ENCODE results near the gene NAAA.
"Not testable (repeated sequence)": the region's sequence is repeated elsewhere in the genome, so short reads cannot be mapped to it uniquely, and the experiment has no call there.

The NAAA gene
- total RNA-seq = 36.5 to 79.6 (median 44.4) reads per million in 3 experiments

GRCh38 chr4:75940692-75941253, at the start of gene NAAA:
Gene NAAA (minus strand): TSS chr4:75941013. CDS start chr4:75940949, 64 bp downstream.
- peak; percentile 68 for DNase-seq

GRCh38 chr4:75989846-75990528, 49.2 kb upstream of the NAAA start:
- peak; percentile 4 for DNase-seq

- no peak for DNase-seq
Observed at GRCh38 chr4:75985116-75985515, 44.3 kb upstream of the NAAA start.

GRCh38 chr4:75980576-75980975, 39.8 kb upstream of the NAAA start:
- DNase-seq = no peak

- no peak for DNase-seq
Observed at GRCh38 chr4:75976177-75976576, 35.4 kb upstream of the NAAA start.

GRCh38 chr4:75973766-75974165, 33.0 kb upstream of the NAAA start:
- no peak for DNase-seq

- no peak for DNase-seq
Observed at GRCh38 chr4:75968084-75968483, 27.3 kb upstream of the NAAA start.

- no peak for DNase-seq
Observed at GRCh38 chr4:75963558-75963957, 22.7 kb upstream of the NAAA start.

- DNase-seq = not testable (repeated sequence)
Observed at GRCh38 chr4:75962072-75962471, 21.3 kb upstream of the NAAA start.

GRCh38 chr4:75958546-75958945, 17.7 kb upstream of the NAAA start:
- DNase-seq = not testable (repeated sequence)

- not testable (repeated sequence) for DNase-seq
Observed at GRCh38 chr4:75954811-75955210, 14.0 kb upstream of the NAAA start.

- DNase-seq = no peak
Observed at GRCh38 chr4:75953509-75953908, 12.7 kb upstream of the NAAA start.

- DNase-seq = no peak
Observed at GRCh38 chr4:75950213-75950815, 9.5 kb upstream of the NAAA start.

GRCh38 chr4:75948822-75949444, 8.1 kb upstream of the NAAA start:
- no peak for DNase-seq

- peak; percentile 65 for DNase-seq
Observed at GRCh38 chr4:75939890-75940691, 722 bp downstream of the NAAA start.

GRCh38 chr4:75935628-75936027, 5.2 kb downstream of the NAAA start:
- DNase-seq = no peak

- no peak for DNase-seq
Observed at GRCh38 chr4:75930152-75930551, 10.7 kb downstream of the NAAA start.

- DNase-seq = not testable (repeated sequence)
Observed at GRCh38 chr4:75924916-75925315, 15.9 kb downstream of the NAAA start.

- DNase-seq = no peak
Observed at GRCh38 chr4:75924309-75924827, 16.4 kb downstream of the NAAA start.

- no peak for DNase-seq
Observed at GRCh38 chr4:75922588-75922987, 18.2 kb downstream of the NAAA start.

GRCh38 chr4:75921910-75922309, 18.9 kb downstream of the NAAA start:
- DNase-seq = no peak

GRCh38 chr4:75920327-75920726, 20.5 kb downstream of the NAAA start:
- no peak for DNase-seq

- DNase-seq = no peak
Observed at GRCh38 chr4:75919920-75920319, 20.9 kb downstream of the NAAA start.

Data from central memory CD4-positive, alpha-beta T cell (primary cell).